Measurements from ENCODE around the gene MB21D2. TPM values are rescaled to one million over a fixed set of nuclear protein-coding genes. Genes with fewer than 3 reads are reported as not detected.
A peak's percentile ranks its signal among the peaks of the same experiment; 100 is the strongest.

The MB21D2 gene
- total and polyA plus RNA-seq, 12 donors, result 1.4 to 16.8 (median 5.8) TPM

- Histone ChIP-seq H3K9me3 (replicated peaks in 1 of 3) (no peaks in the 10 kb centered on the region), H3K4me3 (no peak overlapping the region), H3K27me3 (no peaks in the 10 kb centered on the region), H3K27ac (no peak overlapping the region), H3K36me3 (replicated peaks in 1 of 2) (no peaks in the 10 kb centered on the region), H3K4me1 (replicated peaks in 1 of 2) (peaks cover 0 to 12% of the 10 kb centered on the region in 2 donors)
- 71 to 88% (median 82%) methylated on average over 1 of the region's 1 CpG for WGBS, 4 donors
- DNase-seq, result no peak
- no peak for TF ChIP-seq POLR2A (IDR thresholded peaks at IDR 0.05)
- no peak for TF ChIP-seq CTCF (IDR thresholded peaks at IDR 0.05)
- intact Hi-C loops (cut with DNase I), result loop anchor here in 1 of 2 donors (10.0 kb wide), 1 partner anchor 76 kb away; no protein-coding TSS in a partner anchor
These were observed 6.4 kb downstream of the MB21D2 start for GRCh38 chr3:192911293-192911692.

GRCh38 chr3:192907784-192908183 lies 9.9 kb downstream of the MB21D2 start:
- no peaks in the 10 kb centered on the region for H3K27me3 ChIP-seq
- no peaks in the 10 kb centered on the region for H3K36me3 ChIP-seq (replicated peaks in 1 of 2)
- H3K4me3 ChIP-seq, result no peak overlapping the region
- no peaks in the 10 kb centered on the region for H3K9me3 ChIP-seq (replicated peaks in 1 of 3)
- H3K27ac ChIP-seq, result no peak overlapping the region
- no peaks in the 10 kb centered on the region for H3K4me1 ChIP-seq (replicated peaks in 1 of 2)
- TF ChIP-seq POLR2A (IDR thresholded peaks at IDR 0.05), result no peak
- TF ChIP-seq CTCF (IDR thresholded peaks at IDR 0.05), result no peak
- WGBS, 4 donors, result 66 to 85% (median 73%) methylated on average over 4 of the region's 4 CpGs
- DNase-seq, result no peak
- intact Hi-C loops (cut with DNase I), result no loop called here

GRCh38 chr3:192906940-192907339 lies 10.7 kb downstream of the MB21D2 start:
- Histone ChIP-seq H3K9me3 (replicated peaks in 1 of 3) (no peaks in the 10 kb centered on the region), H3K27me3 (no peaks in the 10 kb centered on the region), H3K4me3 (no peak overlapping the region), H3K4me1 (replicated peaks in 1 of 2) (peaks cover 0 to under 1% of the 10 kb centered on the region in 2 donors), H3K27ac (no peak overlapping the region), H3K36me3 (replicated peaks in 1 of 2) (no peaks in the 10 kb centered on the region)
- WGBS, 4 donors, result 82 to 93% (median 89%) methylated on average over 1 of the region's 1 CpG
- no peak for TF ChIP-seq POLR2A (IDR thresholded peaks at IDR 0.05)
- TF ChIP-seq CTCF (IDR thresholded peaks at IDR 0.05), result no peak
- intact Hi-C loops (cut with DNase I), result no loop called here
- DNase-seq, result no peak

GRCh38 chr3:192905980-192906678 lies 11.5 kb downstream of the MB21D2 start:
- no peaks in the 10 kb centered on the region for H3K27me3 ChIP-seq
- intact Hi-C loops (cut with DNase I), result no loop called here
- H3K36me3 ChIP-seq (replicated peaks in 1 of 2), result no peaks in the 10 kb centered on the region
- peak in 3 of 7 donors; percentile 32 to 47 (median 40) for DNase-seq
- no peak overlapping the region for H3K4me3 ChIP-seq
- no peak for TF ChIP-seq CTCF (IDR thresholded peaks at IDR 0.05)
- no peak for TF ChIP-seq POLR2A (IDR thresholded peaks at IDR 0.05)
- no peak overlapping the region for H3K27ac ChIP-seq
- 69 to 80% (median 76%) methylated on average over 3 of the region's 3 CpGs for WGBS, 4 donors
- no peaks in the 10 kb centered on the region for H3K9me3 ChIP-seq (replicated peaks in 1 of 3)
- peaks cover 0 to 5% of the 10 kb centered on the region in 2 donors for H3K4me1 ChIP-seq (replicated peaks in 1 of 2)

Data from adrenal gland (tissue), 12 donors.